Lung (tissue), 12 donors: ENCODE data around the gene NDUFS3. TPM values are rescaled to one million over a fixed set of nuclear protein-coding genes. Genes with fewer than 3 reads are reported as not detected.

Experiments used
- ATAC-seq: fragments of 200-7000 bp; cut with Tn5 transposase; one replicate; pipeline ENCODE4 v1.9.1; 2020; ENCODE audit warnings: moderate number of reproducible peaks; ENCODE audit not compliant: insufficient read depth, low FRiP score
- DNase-seq, 3 donors: peaks; one replicate each; pipeline ENCODE4 v3.0.0-alpha.2; 2013 to 2017
- H3K27ac ChIP-seq, 2 donors: one replicate each; pipeline ENCODE4 v1.5.1; 2013; ENCODE audit warnings: mild to moderate bottlenecking in 2 of 2, moderate library complexity in 2 of 2, control low read depth in 1 of 2, inconsistent platforms in 1 of 2, low read depth in 1 of 2, low read length in 1 of 2
- H3K27me3 ChIP-seq, 3 donors: one replicate each; pipeline ENCODE4 v1.5.1; 2013; ENCODE audit warnings: low read length in 2 of 3; ENCODE audit not compliant: control insufficient read depth in 3 of 3, insufficient read depth in 3 of 3
- H3K36me3 ChIP-seq, 4 donors: one replicate each; pipeline ENCODE4 v1.5.1; 2013; ENCODE audit warnings: low read length in 4 of 4, mild to moderate bottlenecking in 1 of 4, moderate library complexity in 1 of 4; ENCODE audit not compliant: control insufficient read depth in 4 of 4, insufficient read depth in 4 of 4
- H3K4me1 ChIP-seq, 5 donors: one replicate each; pipeline ENCODE4 v1.5.1; 2013; ENCODE audit warnings: low read length in 5 of 5, mild to moderate bottlenecking in 2 of 5, moderate library complexity in 1 of 5; ENCODE audit not compliant: control insufficient read depth in 5 of 5, insufficient read depth in 5 of 5
- H3K4me3 ChIP-seq: one replicate; pipeline ENCODE4 v1.5.1; 2013; ENCODE audit warnings: mild to moderate bottlenecking, control low read depth, moderate library complexity
- H3K9ac ChIP-seq, 2 donors: one replicate each; pipeline ENCODE4 v1.5.1; 2013; ENCODE audit warnings: low read length in 2 of 2, control low read depth in 1 of 2; ENCODE audit not compliant: insufficient read depth in 1 of 2
- H3K9me3 ChIP-seq, 4 donors: one replicate each; pipeline ENCODE4 v1.5.1; 2013; ENCODE audit warnings: low read length in 3 of 4, mild to moderate bottlenecking in 1 of 4, moderate library complexity in 1 of 4; ENCODE audit not compliant: control insufficient read depth in 4 of 4, insufficient read depth in 3 of 4
- WGBS, 2 donors: extraction: QIAGEN DNeasy Blood & Tissue Kit; methylation state at CpG; one replicate each; pipeline ENCODE4 v1.1.7; 2013; 5-methylcytosine and 5-hydroxymethylcytosine counted together
- polyA plus RNA-seq, 2 donors: library from polyadenylated mRNA; stranded (reverse); fragments of 200-250 nt; gene quantifications; one replicate each; pipeline ENCODE4 v1.2.1, GENCODE V29; 2013
- total RNA-seq, 2 donors: library from RNA; depleted of rRNA in 1 of 2; stranded (reverse); fragments of >200 nt in 1 of 2; gene quantifications; one replicate each; pipeline ENCODE4 v1.2.1, GENCODE V29; 2014 to 2021
- TF ChIP-seq, protein P1 (sequence below): IDR thresholded peaks from 2 replicates; pipeline ENCODE4 v1.5.1; 2012; ENCODE audit warnings: mild to moderate bottlenecking; ENCODE audit errors: control extremely low read depth, extremely low read depth
- donor health status: control.
- donor health status: control.
- donor health status: Bipolar disorder and iron deficiency.
- donor health status: healthy.
- donor health status: DM: yes; HTN: yes; CAD: no.

Gene NDUFS3
- total and polyA plus RNA-seq, 4 donors, result 32.2 to 168 (median 90.0) TPM

DNA sequence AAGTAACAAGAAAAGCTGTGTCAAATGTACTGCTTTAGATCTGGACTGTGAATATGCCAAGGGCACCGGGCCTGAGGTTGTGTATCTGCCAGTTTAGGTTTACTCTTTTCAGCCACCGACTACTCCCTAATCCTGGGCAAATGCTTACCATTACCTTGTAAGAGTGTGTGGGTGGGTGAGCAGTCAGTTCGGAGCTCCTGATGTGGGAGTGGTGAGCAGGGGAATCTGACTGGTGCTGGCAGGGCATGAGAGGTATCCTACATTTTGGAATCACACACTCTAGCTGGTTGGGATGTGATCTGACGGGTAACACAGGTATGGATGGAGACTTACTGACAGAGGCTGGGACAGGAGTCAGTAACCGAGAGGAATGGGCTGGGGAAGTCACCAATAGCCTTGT lies 5.0 kb downstream of the NDUFS3 start:
- Histone ChIP-seq H3K36me3 (peaks cover 31 to 44% (median 34%) of the 10 kb centered on the region in 4 donors), H3K9ac (no peak overlapping the region), H3K27me3 (no peaks in the 10 kb centered on the region), H3K27ac (no peak overlapping the region), H3K9me3 (no peaks in the 10 kb centered on the region), H3K4me1 (peaks cover 0 to 21% (median 10%) of the 10 kb centered on the region in 5 donors), H3K4me3 (no peak overlapping the region)
- WGBS, 2 donors, result 92% methylated on average over 5 of the region's 5 CpGs
- TF ChIP-seq, protein P1, sequence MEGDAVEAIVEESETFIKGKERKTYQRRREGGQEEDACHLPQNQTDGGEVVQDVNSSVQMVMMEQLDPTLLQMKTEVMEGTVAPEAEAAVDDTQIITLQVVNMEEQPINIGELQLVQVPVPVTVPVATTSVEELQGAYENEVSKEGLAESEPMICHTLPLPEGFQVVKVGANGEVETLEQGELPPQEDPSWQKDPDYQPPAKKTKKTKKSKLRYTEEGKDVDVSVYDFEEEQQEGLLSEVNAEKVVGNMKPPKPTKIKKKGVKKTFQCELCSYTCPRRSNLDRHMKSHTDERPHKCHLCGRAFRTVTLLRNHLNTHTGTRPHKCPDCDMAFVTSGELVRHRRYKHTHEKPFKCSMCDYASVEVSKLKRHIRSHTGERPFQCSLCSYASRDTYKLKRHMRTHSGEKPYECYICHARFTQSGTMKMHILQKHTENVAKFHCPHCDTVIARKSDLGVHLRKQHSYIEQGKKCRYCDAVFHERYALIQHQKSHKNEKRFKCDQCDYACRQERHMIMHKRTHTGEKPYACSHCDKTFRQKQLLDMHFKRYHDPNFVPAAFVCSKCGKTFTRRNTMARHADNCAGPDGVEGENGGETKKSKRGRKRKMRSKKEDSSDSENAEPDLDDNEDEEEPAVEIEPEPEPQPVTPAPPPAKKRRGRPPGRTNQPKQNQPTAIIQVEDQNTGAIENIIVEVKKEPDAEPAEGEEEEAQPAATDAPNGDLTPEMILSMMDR, result no peak
- ATAC-seq, result no peak
- no peak for DNase-seq

- WGBS, 2 donors, result 78 to 84% methylated on average over 12 of the region's 12 CpGs
Measured at GRCh38 chr11:47586098-47586855, 7.4 kb downstream of the NDUFS3 start, which contains the start of gene FAM180B. FAM180B (plus strand) TSS chr11:47586678; CDS start chr11:47586769, 91 bp downstream.

DNA sequence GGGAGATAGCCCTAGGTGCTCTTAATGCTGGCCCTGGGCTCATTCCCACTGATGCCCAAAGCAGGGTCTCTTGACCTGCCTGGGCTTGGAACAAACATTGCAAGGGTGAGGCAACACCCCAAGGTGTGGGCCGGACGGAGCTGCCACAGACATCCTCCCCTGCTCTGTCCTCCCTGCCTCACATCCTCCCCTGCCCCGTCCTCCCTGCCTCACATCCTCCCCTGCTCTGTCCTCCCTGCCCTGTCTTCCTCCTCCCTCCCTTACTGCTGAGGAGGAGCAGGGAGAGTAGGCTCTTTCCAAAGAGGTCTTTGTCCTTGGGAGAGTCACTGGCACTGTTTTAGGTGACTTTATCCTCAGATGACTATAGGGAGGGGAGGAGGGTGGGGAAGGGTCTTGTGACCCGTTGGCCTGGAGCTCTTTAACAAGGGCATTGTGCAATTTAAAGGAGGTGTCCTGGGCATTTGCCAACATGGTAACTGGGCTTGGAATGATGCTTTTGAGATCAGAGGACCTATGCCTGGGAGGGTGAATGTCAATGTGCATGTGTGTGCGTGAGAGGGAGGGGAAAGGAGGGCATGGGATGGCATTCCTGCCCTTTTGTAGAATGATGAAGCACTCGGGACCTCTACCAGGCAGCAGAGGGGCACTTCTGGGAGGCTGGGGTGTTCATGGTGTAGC lies 8.3 kb downstream of the NDUFS3 start:
- H3K27ac ChIP-seq, result peak overlapping the region in 1 of 2 donors; percentile 3
- H3K9me3 ChIP-seq, result peaks cover 0 to 2% (median 0%) of the 10 kb centered on the region in 4 donors
- H3K4me1 ChIP-seq, result peaks cover 0 to 19% (median 0%) of the 10 kb centered on the region in 5 donors
- H3K9ac ChIP-seq, result no peak overlapping the region
- TF ChIP-seq, protein P1, result no peak
- ATAC-seq (no peak), DNase-seq (no peak)
- 46 to 62% methylated on average over 6 of the region's 6 CpGs for WGBS, 2 donors
- H3K36me3 ChIP-seq, result peaks cover 18 to 25% (median 22%) of the 10 kb centered on the region in 4 donors
- peaks cover 0 to 3% (median 0%) of the 10 kb centered on the region in 3 donors for H3K27me3 ChIP-seq
- no peak overlapping the region for H3K4me3 ChIP-seq

More at GRCh38 chr11:47586098-47586855, 7.4 kb downstream of the NDUFS3 start, which contains the start of gene FAM180B:
- Histone ChIP-seq H3K9me3 (peaks cover 0 to 2% (median 0%) of the 10 kb centered on the region in 4 donors), H3K4me3 (no peak within 1 kb of the TSS), H3K36me3 (peaks cover 27 to 30% (median 29%) of the 10 kb centered on the region in 4 donors), H3K9ac (no peak within 1 kb of the TSS), H3K27me3 (no peaks in the 10 kb centered on the region), H3K27ac (peak within 1 kb of the TSS in 1 of 2 donors; percentile 3), H3K4me1 (peaks cover 0 to 17% (median 0%) of the 10 kb centered on the region in 5 donors)
- DNase-seq (peak in 1 of 3 donors; percentile 38), ATAC-seq (no peak)
- TF ChIP-seq, protein P1, result no peak
